ENCODE measurements around the gene PAXX.

PAXX gene

DNA sequence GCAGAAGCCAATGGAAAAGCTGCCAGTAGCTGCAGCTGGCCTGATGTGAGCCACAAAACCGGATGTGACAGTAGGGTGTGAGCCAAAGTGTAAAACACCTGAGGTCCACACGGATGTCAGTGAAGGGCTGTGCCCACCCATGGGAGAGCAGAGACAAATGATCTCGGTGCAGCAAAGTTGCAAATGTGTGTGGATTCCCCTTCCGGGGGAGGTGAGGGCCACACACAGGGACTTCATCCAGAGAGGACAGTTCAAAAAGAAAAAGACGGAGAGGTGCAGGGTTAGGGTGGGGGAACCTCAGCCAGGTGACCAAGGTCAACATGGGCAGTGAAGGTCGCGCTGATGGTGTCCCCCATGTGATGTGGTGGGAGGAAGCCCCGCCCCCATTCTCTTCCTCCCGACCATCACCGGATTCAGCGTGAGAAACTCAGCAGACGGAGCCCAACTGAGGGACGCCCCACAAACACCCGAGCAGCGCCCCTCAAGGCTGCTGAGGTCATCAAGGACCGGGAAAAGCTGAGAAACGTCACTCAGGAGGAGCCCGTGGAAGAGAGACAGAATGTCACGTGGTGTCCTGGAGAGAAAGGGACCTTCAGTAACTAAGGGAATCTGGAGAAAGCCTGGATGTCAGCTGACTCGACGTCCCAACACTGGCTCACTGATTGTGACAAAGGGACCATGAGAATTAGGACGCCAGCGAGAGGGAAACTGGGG lies 26.3 kb upstream of the PAXX start:
- DNase-seq (ENCODE audit: low read depth): no peak

DNA sequence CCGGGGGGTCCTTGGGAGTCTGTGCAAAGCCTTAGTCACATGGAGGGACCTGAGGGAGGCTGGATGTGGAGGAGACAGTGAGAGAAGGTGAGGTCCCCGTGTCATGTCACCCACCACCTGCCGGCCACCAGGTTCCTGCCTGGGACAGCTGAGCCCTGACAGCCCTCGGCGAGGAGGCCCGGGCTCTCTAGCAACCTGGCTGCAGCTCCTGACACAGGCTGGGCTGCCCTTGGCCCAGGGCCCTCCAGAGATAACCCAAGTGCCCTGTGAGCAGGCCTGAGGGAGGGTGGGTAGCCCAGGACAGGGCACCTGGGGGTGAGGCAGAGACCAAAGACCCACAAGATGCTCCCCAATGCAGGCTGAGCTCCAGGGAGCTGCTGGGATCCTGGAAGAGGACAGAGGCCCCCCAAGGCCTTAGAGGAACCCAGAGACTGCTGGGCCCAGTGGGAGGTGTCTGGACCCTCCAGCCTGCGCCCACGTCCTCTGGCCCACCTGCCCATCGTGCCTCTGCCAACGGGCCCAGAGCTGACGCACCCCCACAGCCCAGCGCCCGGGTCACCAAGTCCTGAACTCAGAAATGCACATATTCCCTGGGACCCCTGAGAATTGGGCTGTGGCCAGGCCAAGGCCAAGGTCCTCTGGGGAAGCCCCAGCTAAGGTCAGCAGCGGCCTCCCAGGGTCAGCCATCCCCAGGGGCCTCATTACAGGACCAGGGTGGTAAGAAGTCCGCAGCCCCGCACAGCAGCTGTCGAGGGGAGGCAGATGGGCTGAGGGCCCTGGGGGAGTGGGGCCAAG lies 23.7 kb upstream of the PAXX start:
- no peak for DNase-seq (ENCODE audit: low read depth)

DNA sequence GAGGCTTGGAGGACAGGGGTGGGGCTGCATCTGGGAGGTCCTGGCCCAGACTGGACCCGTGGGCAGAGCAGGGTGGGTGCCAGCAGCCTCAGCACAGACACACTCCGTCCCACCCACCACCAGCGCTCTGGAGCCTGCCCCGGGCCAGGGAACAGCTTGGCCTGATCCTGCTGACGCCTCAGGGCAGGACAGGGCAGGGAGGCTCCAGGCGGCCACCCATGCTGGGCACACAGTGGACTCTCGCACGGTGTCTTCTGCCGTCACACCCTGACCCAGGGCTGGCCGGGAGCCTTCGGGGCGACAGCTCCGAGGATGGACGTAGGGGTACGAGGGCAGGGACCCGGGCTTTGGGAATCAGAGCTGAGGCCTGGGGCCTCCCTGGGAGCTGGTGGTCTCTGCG lies 23.1 kb upstream of the PAXX start:
- DNase-seq (ENCODE audit: low read depth): no peak

DNA sequence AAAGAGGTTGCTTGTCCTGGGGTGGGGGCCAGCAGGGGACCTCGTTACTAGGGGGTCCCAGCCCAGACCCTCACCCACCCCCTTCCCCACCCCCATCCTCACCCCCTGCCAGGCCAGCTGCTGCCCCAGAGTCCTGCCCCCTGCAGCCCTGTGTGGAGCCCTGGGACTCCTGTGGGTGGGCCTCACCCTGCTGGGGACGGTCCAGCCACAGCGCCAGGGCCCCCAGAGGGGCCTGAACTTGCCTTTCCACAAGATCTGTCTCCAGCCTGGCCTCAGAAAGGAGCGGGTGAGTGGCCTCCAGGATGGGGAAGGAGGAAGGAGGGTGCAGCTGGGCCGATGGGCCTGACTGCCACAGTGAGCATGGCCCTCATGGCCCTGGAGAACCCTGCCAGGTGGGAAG lies 22.4 kb upstream of the PAXX start:
- no peak for DNase-seq (ENCODE audit: low read depth)

DNA sequence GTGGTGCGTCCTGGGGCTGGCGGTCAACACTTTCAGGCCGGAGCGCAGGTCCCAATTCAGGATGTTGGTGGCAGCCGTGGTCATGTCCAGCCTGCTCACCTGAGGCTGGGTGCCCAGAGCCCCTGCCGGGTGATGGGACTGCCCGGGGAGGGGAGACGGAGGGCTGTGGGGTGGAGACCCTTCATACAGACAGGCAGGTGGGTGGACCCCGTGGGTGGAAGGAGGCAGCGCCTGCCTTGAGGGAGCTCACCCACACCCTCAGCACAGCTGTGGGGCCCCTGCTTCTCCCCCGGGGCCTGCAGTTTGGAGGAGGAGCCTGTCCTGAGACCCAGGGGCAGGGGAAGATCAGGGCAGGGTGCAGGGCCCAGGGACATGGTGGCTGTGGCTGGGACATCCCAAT lies 21.9 kb upstream of the PAXX start:
- DNase-seq (ENCODE audit: low read depth): no peak

DNA sequence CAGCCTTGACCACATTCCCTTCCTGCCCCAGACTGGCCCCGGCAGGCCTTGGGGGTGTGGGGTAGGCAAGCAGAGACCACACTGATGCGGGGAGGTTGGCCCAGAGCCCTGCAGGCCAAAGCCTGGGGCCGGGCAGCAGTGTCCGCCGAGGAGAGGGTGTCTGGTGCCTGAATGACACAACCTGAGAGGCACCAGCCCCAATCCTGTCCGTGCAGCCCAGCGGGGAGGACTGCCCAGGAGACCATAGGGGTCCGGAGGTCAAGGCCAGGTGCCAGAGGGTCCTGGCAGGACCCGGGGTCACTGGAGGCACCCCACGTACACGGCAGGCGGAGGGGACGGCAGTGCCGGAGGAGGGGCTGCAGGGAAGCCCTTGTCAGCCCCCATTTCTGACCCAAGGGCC lies 20.5 kb upstream of the PAXX start:
- no peak for DNase-seq (ENCODE audit: low read depth)

DNA sequence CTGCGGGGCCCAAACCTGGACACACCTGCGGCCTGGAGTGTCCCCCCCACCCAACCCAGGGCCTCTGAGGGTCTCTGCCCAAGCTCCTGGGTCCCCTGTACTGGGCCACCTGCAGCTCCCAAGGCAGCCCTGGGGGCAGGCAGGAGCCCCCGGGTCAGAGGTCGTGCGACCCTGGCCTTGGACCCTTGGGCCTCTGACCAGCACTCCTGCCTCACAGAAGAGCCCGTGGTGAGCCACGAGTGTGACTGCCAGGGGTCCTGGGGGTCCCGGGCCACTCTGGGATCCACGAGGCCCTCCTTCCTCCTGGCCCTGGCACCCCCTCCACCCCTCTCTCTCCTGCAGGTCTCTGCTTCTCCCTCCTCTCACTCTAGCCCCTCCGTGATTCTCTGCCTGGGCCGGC lies 19.9 kb upstream of the PAXX start:
- DNase-seq (ENCODE audit: low read depth): no peak

DNA sequence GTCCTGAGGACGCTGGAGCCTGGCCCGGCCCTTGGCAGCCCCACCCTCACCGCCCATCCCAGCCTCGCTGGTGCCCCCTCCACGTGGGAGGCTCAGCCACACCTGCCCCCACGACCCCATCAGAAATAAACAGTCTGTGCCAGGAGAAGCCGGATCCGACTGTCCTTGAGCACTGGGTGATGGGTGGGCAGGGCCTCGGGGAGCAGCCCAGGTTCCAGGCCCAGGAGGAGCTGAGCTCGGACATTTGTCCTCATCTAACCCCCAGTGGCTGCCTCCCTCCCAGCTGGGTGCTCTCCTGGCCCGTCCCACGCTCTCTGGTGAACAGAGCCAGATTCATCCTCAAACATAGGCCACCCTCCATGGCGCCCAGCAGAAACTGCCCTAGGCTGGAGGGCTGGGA lies 19.5 kb upstream of the PAXX start:
- no peak for DNase-seq (ENCODE audit: low read depth)

DNA sequence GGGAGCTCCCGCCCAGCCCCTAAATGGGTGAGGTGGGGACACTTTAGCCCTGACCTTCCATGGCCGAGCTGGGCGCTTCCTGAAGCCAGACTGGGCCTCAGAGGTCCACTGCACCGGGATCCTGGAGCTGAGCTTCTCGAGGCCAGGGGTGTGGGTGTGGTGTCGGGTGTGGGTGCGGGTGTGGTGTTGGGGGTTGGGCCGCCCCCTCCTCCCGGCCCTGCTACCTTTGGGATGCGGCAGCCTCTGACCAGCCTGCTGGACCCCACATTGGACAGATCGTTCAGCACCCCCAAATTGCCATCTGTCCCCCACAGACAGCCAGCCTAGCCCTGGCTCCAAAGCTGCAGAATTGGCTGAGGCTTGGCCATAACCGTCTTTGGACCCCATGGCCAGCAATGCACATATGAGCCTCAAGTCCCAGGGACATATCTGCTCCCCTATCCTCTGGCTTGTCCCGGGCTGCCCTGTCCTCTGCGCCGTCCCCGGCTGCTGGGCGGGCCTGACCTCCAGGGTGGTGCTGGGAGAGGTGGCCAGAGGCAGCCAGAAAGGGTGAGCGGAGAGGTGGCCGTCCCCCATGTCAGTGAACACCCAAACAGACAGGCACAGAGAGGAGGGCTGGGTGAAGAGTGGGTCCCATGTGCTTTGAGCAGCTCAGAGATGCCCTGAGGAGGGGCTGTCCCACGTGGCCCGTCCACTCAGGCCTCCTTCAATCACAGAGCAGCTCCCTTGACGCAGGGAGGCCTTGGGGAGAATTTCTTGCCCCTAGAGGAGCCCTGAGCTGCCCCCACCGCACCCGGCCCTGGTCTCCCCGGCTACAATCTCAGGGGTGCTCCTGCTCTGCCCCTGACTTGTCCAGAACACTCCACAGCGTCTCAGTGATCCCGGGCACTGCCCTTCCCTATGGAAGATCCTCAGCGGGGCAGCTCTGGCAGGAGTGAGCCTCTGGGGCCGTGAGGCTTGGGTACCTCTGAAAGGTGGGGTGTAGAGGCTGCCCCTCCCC lies 18.3 kb upstream of the PAXX start:
- no peak for DNase-seq (ENCODE audit: low read depth)

DNA sequence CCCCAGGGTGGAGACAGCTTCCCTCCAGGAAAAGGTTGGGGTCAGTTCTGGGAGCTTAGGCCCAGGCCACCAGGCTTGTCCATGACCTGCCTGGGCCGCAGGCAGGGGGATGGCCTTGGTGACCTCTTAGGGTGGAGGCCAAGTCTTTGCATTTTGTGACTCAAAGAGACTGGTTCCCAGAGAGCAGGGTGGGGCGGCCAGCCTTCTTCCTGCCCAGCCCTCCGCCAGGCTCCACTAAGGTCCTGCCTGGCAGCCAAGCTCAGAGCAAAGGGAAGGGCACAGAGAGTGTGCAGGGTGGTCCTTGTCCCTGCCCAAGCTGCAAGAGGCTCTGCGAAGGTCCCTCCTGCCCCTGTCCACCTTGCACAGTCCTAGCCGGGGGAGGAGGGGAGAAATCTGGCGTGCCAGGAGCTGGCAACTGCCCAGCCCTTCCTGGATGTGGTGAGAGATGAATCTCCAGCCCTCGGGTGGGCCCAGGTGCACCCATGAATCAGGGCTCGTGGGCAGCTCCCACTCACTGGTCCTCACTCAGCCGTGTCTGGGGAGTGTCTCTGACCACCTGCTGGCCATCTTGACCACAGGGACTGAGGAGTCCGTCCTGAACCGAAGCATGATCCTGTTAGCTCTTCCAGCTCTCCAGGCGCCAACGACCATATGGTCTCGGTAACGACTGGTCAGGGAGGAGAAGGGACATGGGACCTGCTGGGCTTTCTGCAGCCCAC lies 17.2 kb upstream of the PAXX start:
- DNase-seq (ENCODE audit: low read depth): no peak

DNA sequence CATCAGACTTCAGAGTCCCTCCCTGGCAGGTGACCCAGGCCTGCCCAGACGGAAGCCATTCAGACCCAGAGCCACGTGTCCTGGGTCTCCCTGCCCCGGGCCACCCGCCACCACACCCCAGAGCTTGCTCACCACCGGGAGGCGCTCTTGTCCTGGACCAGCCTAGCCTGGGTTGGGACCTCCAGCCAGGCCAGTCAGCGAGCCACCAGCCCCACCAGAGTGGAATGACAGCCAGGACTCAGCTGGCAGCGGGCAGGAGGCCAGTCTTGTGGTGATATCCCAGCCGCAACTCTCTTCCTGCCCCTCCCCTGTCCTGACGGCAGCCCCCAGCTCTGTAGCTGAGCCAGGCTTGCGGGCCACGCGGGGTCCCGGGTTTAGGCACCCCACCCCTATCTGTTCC lies 16.6 kb upstream of the PAXX start:
- DNase-seq (ENCODE audit: low read depth): no peak

DNA sequence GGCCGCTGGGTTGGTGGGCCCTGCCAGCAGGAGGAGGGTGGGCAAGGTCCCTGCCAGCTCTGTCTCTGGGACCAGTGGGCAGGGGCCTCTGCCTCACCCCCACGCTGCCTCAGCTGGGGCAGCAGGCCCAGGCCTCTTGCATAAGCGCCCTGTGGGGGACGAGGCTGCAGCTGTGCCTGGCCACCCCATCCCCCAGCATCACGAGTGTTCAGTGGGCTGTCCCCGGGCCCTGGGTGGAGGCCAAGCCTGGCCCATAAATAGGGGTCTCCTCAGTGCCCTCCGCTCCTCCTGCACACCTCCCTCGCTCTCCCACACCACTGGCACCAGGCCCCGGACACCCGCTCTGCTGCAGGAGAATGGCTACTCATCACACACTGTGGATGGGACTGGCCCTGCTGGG lies 15.0 kb upstream of the PAXX start, which contains the start of gene PTGDS:
PTGDS (plus strand) TSS at position 282 of the 400 bp plus-strand sequence; CDS start at position 357, 75 bp downstream.
- DNase-seq (ENCODE audit: low read depth): no peak

DNA sequence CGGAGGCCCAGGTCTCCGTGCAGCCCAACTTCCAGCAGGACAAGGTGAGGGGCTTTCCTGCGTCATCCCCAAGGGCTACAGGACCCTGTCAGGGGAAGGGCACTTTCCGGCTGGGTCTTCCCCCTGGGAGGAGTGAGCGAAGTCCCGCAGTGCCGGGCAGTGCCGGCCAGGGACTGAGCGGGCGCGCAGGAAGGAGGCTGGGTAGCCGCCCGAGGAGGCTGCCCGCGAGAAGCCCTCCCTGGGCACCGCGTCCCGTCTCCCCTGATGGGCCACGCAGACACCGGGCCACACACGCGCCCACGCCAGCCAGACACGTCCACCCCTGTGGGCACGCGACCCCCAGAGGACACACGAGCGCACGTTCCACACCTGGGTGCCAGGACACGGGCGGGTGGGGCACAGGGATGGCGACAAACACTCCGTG lies 14.6 kb upstream of the PAXX start:
- no peak for DNase-seq (ENCODE audit: low read depth)

DNA sequence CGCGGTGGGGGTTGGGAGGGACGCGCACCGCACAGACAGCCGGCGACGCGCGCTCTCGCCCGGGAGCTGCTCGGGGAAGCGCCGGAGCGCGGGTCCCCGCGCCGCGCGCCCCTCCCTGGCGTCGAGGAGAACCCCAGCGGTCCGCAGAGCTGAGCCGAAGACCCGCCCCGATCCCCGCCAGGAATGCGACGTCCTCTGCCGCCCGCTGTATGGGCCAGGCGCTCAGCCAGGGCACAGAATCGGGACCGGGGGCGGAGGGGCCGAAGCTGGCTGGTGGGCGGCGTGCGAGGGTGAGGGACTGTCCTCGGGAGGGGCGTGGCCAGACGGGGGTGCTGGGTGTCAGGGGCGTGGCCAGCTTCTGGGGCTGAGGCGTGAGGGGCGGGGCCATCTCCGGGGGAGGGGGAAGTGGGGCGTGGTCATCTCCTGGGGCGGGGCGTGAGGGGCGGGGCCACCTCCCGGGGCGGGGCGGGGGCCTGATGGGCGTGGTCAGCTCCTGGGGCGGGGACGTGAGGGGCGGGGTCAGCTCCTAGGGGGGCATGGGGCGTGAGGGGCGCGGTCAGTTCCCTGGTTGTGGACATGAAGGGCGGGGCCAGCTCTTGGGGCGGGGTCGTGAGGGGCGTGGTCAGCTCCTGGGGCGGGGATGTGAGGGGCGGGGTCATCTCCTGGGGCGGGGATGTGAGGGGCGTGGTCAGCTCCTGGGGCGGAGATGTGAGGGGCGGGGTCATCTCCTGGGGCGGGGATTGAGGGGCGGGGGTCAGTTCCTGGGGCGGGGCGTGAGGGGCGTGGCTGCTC lies 14.0 kb upstream of the PAXX start:
- DNase-seq (ENCODE audit: low read depth): peak; percentile 59

DNA sequence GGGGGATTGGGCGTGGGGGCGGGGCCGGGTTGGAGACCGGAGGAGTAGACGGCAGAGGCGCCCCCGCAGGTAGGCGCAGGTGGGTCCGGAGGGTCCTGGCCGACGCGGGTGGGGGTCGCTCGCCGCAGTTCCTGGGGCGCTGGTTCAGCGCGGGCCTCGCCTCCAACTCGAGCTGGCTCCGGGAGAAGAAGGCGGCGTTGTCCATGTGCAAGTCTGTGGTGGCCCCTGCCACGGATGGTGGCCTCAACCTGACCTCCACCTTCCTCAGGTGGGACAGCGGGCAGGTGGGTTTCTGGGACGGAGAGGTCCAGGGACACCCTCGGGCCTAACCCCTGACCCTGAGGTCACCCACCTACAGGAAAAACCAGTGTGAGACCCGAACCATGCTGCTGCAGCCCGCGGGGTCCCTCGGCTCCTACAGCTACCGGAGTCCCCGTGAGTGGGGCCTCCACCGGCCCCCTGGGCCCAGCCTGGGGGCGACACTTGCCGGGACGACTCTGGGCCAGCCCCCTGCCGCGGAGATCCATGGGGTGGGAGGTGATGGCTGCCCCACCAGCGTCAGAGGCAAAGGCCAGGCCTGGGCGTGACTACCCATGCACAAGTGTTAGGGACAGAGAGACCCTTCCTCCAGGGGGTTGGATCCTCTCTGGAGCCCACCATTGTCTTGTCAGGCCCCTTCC lies 13.2 kb upstream of the PAXX start:
- DNase-seq (ENCODE audit: low read depth): no peak

DNA sequence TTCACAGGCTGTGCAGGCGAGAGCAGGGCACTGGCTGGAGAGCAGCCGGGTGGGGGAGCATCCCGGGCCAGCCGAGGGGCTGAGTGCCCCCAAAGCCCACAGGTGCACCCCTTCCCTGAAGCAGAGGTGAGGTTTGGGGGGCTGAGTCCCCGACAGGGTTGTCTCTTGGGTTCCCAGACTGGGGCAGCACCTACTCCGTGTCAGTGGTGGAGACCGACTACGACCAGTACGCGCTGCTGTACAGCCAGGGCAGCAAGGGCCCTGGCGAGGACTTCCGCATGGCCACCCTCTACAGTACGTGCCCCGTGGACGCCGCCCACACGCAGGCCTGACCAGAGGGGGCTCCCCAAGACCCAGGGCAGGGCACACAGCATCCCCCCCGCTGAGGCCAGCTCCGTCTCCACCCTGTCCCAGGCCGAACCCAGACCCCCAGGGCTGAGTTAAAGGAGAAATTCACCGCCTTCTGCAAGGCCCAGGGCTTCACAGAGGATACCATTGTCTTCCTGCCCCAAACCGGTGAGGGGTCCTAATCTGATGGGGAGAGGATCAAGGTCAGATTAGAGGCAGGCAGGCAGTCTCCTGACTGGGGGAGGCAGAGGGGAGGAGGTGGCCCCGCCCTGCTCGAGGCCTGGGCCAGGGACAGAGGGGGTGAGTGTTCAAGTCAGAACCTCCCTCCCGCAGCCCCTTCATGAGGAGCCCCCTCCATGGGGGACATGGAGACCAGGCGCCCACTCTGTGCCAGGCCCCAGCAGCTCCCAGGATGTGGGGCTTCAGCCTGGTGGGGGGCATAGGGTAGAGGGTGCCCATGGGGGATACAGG lies 12.2 kb upstream of the PAXX start:
- no peak for DNase-seq (ENCODE audit: low read depth)

DNA sequence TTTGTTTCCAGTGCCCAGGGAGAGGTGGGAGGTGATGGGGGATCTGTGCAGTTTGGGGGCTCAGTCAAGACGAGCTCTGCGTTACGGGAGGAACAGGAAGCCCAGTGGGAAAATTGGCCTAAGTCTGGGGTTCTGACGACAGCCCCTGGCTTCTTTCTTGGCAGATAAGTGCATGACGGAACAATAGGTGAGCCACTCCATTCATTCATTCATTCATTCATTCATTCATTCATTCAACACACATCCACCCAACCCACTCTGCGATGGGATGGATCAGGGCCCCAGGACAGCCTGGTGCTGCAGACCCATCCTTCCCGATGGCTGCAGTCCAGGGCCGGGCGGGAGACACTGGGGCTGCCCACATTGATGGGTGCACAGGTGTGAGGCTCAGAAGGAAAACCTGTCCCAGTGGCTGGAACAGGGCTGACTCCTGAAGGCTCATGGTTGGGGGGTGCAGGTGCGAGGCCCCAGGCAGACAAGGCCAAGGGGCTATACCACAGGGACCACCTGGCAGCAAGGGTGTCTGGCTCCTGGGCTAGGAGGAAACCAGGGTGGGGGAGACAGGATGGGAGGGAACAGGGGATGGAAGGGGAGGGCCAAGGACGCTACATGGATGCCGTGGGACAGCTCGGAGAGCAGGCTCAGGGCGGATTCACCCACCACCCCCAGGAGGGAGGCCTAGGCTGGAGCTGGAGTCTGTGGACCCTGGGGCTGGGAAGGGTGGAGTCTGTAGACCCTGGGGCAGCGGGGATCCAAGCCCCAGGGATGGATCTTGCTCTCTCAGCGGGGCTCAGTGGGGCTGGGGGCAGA lies 11.3 kb upstream of the PAXX start:
- no peak for DNase-seq (ENCODE audit: low read depth)

DNA sequence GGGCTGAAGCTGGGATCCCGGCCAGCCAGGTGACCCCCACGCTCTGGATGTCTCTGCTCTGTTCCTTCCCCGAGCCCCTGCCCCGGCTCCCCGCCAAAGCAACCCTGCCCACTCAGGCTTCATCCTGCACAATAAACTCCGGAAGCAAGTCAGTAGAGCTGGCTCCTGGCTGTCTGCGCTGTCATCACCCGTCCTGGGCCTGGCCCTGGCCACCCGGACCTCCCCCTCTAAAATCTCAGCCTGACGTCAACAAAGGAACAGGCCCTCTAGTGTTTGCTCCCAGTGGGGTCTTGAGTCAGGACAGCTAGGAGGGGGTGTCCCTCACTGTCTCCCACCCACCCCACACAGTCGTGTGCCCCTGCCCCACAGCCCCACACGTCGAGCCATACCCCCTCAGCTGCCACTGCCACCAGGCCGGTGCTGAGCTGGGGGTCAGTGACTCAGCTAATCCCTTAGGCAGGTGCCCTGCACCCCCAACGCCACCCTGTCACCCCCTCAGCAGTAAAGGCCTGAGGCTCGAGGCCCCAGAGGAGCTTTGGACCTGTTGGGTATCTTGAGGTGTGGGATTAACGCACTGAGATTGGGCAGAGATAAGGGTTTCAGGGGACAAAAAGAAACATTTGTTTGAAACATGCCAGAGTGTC lies 10.5 kb upstream of the PAXX start:
- no peak for DNase-seq (ENCODE audit: low read depth)
